Upper lobe of left lung (tissue), 6 donors: ENCODE results near the gene AFAP1L2. TPM values are rescaled to one million over a fixed set of nuclear protein-coding genes. Genes with fewer than 3 reads are reported as not detected.

ENCODE experiments used
- ATAC-seq, 2 donors: fragments of 200-7000 bp; cut with Tn5 transposase; one replicate each; pipeline ENCODE4 v1.9.1; 2022; ENCODE audit warnings: mild to moderate bottlenecking in 2 of 2, moderate library complexity in 2 of 2; ENCODE audit not compliant: low FRiP score in 2 of 2
- DNase-seq, 2 donors: peaks; one replicate each; pipeline ENCODE4 v3.0.0-alpha.2; 2019 to 2020
- H3K27ac ChIP-seq, 4 donors: fragments of 200-600 bp; sonication (generic); one replicate each; pipeline ENCODE4 v1.5.1; 2016 to 2019
- H3K27me3 ChIP-seq, 4 donors: fragments of 200-600 bp; sonication (generic); one replicate each; pipeline ENCODE4 v1.5.1; 2017 to 2019
- H3K36me3 ChIP-seq, 4 donors: fragments of 200-600 bp; sonication (generic); one replicate each; pipeline ENCODE4 v1.5.1; 2016 to 2019
- H3K4me1 ChIP-seq, 4 donors: fragments of 200-600 bp; sonication (generic); one replicate each; pipeline ENCODE4 v1.5.1; 2018 to 2019
- H3K4me3 ChIP-seq, 4 donors: fragments of 200-600 bp; sonication (generic); one replicate each; pipeline ENCODE4 v1.5.1; 2017 to 2019; ENCODE audit warnings: mild to moderate bottlenecking in 2 of 4, moderate library complexity in 1 of 4
- H3K9me3 ChIP-seq, 4 donors: fragments of 200-600 bp; sonication (generic); one replicate each; pipeline ENCODE4 v1.5.1; 2018 to 2019
- CTCF ChIP-seq, 6 experiments: fragments of 450-650 bp in 4 of 6; fragments of 200-600 bp in 2 of 6; sonication (generic) in 2 of 6; IDR thresholded peaks; one replicate each; pipeline ENCODE4 v1.5.1; 2016 to 2019; ENCODE audit warnings: antibody characterized with exemption in 6 of 6
- EP300 ChIP-seq, 4 donors: sonication (generic); formaldehyde crosslinking; IDR thresholded peaks; one replicate each; pipeline ENCODE4 v1.5.1; 2017; ENCODE audit warnings: antibody characterized with exemption in 4 of 4, control low read depth in 2 of 4
- POLR2A ChIP-seq, 4 donors: fragments of 450-650 bp; IDR thresholded peaks; one replicate each; pipeline ENCODE4 v1.5.1; 2016 to 2017; ENCODE audit warnings: antibody characterized with exemption in 4 of 4, mild to moderate bottlenecking in 2 of 4
- POLR2AphosphoS5 ChIP-seq, 2 donors: sonication (generic); formaldehyde crosslinking; IDR thresholded peaks; one replicate each; pipeline ENCODE4 v1.5.1; 2017; ENCODE audit warnings: antibody characterized with exemption in 2 of 2
- WGBS, 2 donors: methylation state at CpG; one replicate each; pipeline ENCODE4 v1.1.5; 2017 to 2018; 5-methylcytosine and 5-hydroxymethylcytosine counted together
- total RNA-seq, 6 donors: library from RNA; depleted of rRNA in 4 of 6; stranded (reverse); fragments of >200 nt in 4 of 6; gene quantifications; one replicate each; pipeline versions ENCODE4 v1.1.0 to v1.2.1, GENCODE V29; 2016 to 2021
- donor health status: DM: no; HTN: no; CAD: no; lungs with moderate emphysema.
- donor health status: DM: no; HTN: yes; CAD: no; lungs with severe emphysema.

AFAP1L2 gene
- total RNA-seq, 6 donors from 2014 or later, result 2.3 to 9.6 (median 3.4) TPM

GRCh38 chr10:114320249-114321116 is 83.8 kb downstream of the AFAP1L2 start:
- Histone ChIP-seq H3K27me3 (no peaks in the 10 kb centered on the region), H3K4me1 (no peaks in the 10 kb centered on the region), H3K36me3 (no peaks in the 10 kb centered on the region), H3K4me3 (no peak overlapping the region), H3K9me3 (no peaks in the 10 kb centered on the region), H3K27ac (no peak overlapping the region)
- TF ChIP-seq CTCF (IDR thresholded peaks at IDR 0.05) (no peak), EP300 (IDR thresholded peaks at IDR 0.05) (no peak), POLR2A (IDR thresholded peaks at IDR 0.05) (no peak), POLR2AphosphoS5 (IDR thresholded peaks at IDR 0.05) (no peak)
- 75 to 86% methylated on average over 15 to 23 of the region's 23 CpGs for WGBS, 2 donors
- ATAC-seq (no peak), DNase-seq (peak in 1 of 2 donors; percentile 70)

- TF ChIP-seq POLR2A (IDR thresholded peaks at IDR 0.05), result no peak
- no peak for TF ChIP-seq CTCF (IDR thresholded peaks at IDR 0.05)
- no peak for TF ChIP-seq EP300 (IDR thresholded peaks at IDR 0.05)
- no peak for TF ChIP-seq POLR2AphosphoS5 (IDR thresholded peaks at IDR 0.05)
- 89% methylated on average over 18 of the region's 18 CpGs for WGBS, 2 donors
- ATAC-seq (no peak), DNase-seq (no peak)
- no peaks in the 10 kb centered on the region for H3K27me3 ChIP-seq
- H3K4me1 ChIP-seq, result no peaks in the 10 kb centered on the region
- no peak overlapping the region for H3K4me3 ChIP-seq
- no peak overlapping the region for H3K27ac ChIP-seq
- H3K9me3 ChIP-seq, result no peaks in the 10 kb centered on the region
- H3K36me3 ChIP-seq, result no peaks in the 10 kb centered on the region
Measured at GRCh38 chr10:114319406-114320248, 84.7 kb downstream of the AFAP1L2 start.

- WGBS, 2 donors, result 80 to 86% methylated on average over 5 of the region's 5 CpGs
- ATAC-seq (no peak), DNase-seq (no peak)
- no peaks in the 10 kb centered on the region for H3K9me3 ChIP-seq
- H3K27me3 ChIP-seq, result no peaks in the 10 kb centered on the region
- H3K4me1 ChIP-seq, result no peaks in the 10 kb centered on the region
- TF ChIP-seq CTCF (IDR thresholded peaks at IDR 0.05) (no peak), EP300 (IDR thresholded peaks at IDR 0.05) (no peak), POLR2A (IDR thresholded peaks at IDR 0.05) (no peak), POLR2AphosphoS5 (IDR thresholded peaks at IDR 0.05) (no peak)
- H3K4me3 ChIP-seq, result no peak overlapping the region
- no peaks in the 10 kb centered on the region for H3K36me3 ChIP-seq
- no peak overlapping the region for H3K27ac ChIP-seq
Measured at GRCh38 chr10:114316744-114317143, 87.6 kb downstream of the AFAP1L2 start.

- no peak overlapping the region for H3K27ac ChIP-seq
- ATAC-seq (peak in 1 of 2 donors; percentile 42), DNase-seq (peak in 1 of 2 donors; percentile 71)
Measured at GRCh38 chr10:114315566-114316420, 88.5 kb downstream of the AFAP1L2 start.

More at GRCh38 chr10:114315566-114316420, 88.5 kb downstream of the AFAP1L2 start:
- TF ChIP-seq CTCF (IDR thresholded peaks at IDR 0.05) (no peak), EP300 (IDR thresholded peaks at IDR 0.05) (no peak), POLR2AphosphoS5 (IDR thresholded peaks at IDR 0.05) (no peak), POLR2A (IDR thresholded peaks at IDR 0.05) (no peak)
- WGBS, 2 donors, result 85 to 91% methylated on average over 15 to 22 of the region's 22 CpGs
- H3K27me3 ChIP-seq, result no peaks in the 10 kb centered on the region
- no peak overlapping the region for H3K4me3 ChIP-seq
- no peaks in the 10 kb centered on the region for H3K36me3 ChIP-seq
- H3K9me3 ChIP-seq, result no peaks in the 10 kb centered on the region
- H3K4me1 ChIP-seq, result no peaks in the 10 kb centered on the region
